Amygdala (tissue), 56 donors: ENCODE data around the gene WDR59.
"Not testable (repeated sequence)": the region's sequence is repeated elsewhere in the genome, so short reads cannot be mapped to it uniquely, and the experiment has no call there.

Experiments
- DNase-seq, 56 donors: peaks; one replicate each; lab custom pipeline; 2025; lab: John Stamatoyannopoulos, UW

Gene WDR59, protein sequence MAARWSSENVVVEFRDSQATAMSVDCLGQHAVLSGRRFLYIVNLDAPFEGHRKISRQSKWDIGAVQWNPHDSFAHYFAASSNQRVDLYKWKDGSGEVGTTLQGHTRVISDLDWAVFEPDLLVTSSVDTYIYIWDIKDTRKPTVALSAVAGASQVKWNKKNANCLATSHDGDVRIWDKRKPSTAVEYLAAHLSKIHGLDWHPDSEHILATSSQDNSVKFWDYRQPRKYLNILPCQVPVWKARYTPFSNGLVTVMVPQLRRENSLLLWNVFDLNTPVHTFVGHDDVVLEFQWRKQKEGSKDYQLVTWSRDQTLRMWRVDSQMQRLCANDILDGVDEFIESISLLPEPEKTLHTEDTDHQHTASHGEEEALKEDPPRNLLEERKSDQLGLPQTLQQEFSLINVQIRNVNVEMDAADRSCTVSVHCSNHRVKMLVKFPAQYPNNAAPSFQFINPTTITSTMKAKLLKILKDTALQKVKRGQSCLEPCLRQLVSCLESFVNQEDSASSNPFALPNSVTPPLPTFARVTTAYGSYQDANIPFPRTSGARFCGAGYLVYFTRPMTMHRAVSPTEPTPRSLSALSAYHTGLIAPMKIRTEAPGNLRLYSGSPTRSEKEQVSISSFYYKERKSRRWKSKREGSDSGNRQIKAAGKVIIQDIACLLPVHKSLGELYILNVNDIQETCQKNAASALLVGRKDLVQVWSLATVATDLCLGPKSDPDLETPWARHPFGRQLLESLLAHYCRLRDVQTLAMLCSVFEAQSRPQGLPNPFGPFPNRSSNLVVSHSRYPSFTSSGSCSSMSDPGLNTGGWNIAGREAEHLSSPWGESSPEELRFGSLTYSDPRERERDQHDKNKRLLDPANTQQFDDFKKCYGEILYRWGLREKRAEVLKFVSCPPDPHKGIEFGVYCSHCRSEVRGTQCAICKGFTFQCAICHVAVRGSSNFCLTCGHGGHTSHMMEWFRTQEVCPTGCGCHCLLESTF

GRCh38 chr16:74984529-74985296 is at the start of gene WDR59:
Gene WDR59, minus strand, starts transcription at chr16:74985123. Its CDS starts 106 bp downstream, at chr16:74985017.
- DNase-seq = peak; percentile 48 to 99 (median 97)

- DNase-seq = no peak
Observed at GRCh38 chr16:75032655-75033054, 47.7 kb upstream of the WDR59 start.

- no peak for DNase-seq
Observed at GRCh38 chr16:75029854-75030253, 44.9 kb upstream of the WDR59 start.

DNA sequence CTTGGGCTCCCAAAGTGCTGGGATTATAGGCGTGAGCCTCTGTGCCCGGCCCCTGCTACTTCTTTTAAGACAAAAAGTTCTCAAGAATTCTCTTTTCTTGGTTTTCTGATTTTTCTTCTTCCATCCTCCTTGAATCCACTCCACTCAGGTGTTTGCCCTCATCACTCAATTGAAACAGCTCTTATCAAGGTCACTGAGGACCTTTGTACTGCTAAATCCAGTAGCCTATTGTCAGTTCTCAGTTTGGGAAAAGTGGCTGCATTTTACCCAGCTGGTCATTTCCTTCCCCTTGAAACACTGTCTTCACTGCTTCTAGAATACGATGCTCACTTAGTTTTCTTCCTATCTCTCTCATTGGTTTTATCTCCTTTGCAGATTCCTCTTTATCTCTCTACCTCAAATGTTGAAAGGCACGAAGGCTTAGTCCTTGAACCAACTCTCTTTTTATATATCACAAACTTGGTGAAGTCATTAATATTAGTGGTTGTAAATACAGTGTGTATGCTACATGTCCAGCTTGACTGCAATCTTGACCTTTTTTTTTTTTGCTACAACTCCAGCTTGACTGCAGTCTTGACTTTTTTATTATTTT is 43.7 kb upstream of the WDR59 start:
- DNase-seq = no peak

DNA sequence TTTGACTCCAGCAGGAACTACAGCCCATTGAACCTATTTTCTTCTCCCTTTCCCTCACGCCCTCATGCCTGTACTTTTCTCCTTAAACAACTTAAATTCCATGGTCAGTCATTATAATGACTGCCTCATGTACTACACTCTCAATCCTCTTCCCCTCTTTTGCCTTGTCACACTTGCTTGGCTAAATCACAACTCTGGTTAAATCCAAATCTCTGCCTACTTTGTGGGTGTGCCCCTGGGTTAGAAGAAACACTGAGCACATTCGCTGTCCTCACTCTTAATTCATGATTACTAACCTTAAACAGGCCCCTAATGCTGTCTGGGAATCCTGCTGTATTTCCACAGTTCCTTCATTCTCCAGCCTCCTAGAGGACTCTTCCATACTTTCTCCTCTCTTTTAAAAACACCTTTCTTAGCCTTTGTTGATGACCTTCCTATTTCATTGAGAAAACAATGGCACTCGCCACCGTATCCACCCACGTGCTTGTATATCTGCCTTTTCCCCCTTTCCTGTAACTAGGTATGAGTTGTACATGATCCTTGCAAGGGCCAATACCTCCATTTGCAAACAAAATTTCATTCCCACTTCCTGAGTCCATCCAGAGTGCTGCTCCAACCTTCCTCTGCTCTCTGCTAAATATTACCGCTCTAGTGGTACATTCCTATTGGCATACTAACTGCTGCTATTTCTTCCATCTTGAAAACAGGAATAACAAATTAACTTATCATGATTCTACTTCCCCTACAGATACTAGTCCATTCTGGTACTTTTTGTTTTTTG is 42.8 kb upstream of the WDR59 start:
- no peak for DNase-seq

DNA sequence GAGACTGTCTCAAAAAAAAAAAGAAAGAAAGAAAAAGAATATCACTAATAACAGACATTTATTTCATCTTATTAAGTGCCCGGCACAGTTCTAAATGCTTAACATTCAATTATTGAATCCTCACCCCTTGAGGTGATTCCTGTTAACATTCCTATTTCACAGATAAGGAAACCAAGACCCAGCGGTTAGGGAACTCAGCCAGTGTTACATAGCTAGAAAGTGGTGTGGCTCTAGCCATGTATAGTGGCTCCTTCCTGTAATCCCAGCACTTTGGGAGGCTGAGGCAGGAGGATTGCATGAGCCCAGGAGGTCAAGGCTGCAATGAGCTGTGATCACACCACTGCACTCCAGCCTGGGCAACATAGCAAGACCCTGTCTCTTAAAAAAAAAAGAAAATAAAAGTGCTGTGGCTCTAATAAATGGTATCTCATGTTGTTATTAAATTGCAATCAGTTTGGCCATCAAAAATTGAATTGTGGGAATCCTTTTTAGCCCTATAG is 42.0 kb upstream of the WDR59 start:
- no peak for DNase-seq

GRCh38 chr16:75026239-75026891 is 41.4 kb upstream of the WDR59 start:
- DNase-seq = not testable (repeated sequence)

DNA sequence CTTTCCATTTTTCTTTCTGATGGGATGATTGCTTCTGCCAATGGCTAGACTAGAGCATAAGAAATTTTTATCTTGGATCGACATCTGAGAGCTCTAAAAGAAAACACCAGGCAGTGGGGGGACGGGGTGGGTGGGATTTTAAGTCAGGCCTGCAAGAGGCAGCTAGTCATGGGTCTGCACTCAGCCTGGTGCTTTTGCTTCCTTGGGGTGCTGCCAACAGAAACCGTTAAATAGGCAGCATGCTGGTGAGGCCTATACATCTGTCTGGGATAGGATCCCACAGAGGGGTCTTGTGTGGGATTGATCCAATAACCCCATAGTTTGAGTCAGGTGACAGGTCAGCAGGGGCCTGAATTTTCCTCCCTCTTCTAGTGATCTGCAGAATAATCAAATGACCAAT is 40.8 kb upstream of the WDR59 start:
- no peak for DNase-seq

- DNase-seq = no peak
Observed at GRCh38 chr16:75024594-75024993, 39.7 kb upstream of the WDR59 start.

DNA sequence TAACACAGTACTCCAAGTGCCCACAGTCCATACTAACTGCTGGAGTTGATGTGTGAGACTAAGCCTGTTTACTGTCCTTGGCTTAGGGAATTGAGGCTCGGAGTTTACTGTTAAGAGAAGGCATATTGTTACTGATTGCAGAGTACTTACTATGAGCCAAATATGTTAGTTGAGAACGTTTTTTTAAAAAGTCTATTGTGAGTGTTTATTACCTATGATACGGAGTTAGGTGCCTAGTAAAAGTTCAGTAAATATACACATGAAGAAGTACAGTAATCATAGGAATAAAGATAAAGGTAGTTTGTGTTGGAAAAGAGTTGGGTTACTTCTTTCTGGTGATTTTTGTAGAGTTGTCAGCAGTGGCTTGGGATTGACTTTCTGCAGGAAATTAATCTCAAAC is 39.3 kb upstream of the WDR59 start:
- DNase-seq = no peak

DNA sequence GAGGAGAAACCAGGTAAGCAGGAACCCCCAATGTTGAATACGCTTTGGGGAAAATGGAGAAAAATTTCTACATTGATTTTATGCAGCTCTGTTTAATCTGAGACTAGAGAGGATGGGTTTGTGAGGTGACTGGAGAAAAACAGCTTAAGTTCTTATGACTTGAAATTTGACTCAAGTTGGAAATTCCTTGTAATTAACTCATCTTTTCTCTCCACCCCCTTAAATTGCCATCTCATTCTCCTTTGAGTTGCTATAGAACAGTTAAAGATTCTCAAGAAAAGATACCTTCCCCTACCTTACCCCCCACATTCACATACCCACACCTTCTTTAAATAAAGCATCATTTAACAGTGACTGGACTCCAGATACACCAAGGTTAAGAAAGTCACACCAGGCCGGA is 38.1 kb upstream of the WDR59 start:
- DNase-seq = no peak

DNA sequence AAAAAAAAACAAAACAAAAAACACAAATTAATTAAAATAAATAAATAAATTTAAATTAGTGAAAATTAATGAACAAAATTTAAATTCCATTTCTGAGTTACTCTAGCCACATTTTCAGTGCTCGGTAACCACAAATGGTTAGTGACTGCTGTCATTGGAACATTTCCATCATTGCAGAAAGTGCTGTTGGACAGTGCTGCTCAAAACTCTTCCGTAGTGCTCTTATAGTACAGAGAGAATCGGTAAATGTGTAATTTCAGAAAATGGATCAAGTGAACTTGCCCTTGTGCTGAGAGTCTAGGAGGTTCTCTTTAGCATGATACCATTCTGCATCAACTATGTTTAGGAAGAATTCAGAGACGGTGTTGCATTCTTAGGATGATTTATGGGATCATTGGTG is 37.6 kb upstream of the WDR59 start:
- DNase-seq = no peak

DNA sequence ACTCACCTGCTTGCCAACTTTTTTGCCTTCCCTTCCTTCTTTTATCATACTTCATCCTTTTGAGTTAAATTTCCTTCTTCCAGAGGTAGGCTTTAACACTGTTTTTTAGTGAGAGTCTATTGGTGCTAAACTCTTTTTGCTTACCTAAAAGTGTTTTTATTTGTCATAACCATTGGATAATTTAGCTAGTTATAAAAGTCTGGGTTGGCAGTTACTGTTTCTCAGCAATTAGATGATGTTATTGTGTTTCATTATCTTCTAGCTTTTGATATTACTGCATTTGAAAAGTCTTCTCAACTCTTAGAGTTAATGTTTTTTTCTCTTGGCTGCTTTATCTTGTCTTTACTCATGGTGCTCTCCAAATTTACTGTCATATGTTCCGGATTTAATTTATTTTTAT is 36.5 kb upstream of the WDR59 start:
- DNase-seq = no peak

DNA sequence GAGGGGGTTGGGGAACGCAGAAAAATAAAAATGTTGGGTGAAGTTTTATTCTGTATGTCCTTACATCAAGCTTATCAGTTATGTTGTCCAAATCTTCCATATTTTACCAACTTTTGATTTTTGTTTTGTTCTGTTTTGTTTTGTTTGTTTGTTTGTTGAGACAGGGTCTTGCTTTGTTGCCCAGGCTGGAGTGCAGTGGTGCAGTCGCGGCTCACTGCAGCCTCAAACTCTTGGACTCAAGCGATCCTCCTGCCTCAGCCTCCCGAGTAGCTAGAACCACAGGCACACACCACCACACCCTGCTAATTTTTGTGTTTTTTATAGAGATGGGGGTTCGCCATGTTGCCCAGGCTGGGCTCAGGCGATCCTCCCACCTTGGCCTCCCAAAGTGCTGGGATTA is 34.7 kb upstream of the WDR59 start:
- no peak for DNase-seq

DNA sequence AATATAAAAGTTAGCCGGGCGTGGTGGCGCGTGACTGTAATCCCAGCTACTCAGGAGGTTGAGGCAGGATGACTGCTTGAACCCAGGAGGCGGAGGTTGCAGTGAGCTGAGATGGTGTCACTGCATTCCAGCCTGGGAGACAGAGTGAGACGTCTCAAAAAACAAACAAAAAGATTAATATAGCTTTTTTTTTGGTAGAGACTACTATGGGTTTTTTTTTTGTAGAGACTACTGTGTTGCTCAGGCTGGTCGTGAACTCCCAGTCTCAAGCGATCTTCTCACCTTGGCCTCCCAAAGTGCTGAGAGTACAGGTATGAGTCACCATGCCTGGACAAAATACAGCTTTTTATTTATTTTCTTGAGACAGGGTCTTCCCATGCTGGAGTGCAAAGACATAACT is 34.1 kb upstream of the WDR59 start:
- no peak for DNase-seq

- no peak for DNase-seq
Observed at GRCh38 chr16:75017670-75018525, 33.0 kb upstream of the WDR59 start.

DNA sequence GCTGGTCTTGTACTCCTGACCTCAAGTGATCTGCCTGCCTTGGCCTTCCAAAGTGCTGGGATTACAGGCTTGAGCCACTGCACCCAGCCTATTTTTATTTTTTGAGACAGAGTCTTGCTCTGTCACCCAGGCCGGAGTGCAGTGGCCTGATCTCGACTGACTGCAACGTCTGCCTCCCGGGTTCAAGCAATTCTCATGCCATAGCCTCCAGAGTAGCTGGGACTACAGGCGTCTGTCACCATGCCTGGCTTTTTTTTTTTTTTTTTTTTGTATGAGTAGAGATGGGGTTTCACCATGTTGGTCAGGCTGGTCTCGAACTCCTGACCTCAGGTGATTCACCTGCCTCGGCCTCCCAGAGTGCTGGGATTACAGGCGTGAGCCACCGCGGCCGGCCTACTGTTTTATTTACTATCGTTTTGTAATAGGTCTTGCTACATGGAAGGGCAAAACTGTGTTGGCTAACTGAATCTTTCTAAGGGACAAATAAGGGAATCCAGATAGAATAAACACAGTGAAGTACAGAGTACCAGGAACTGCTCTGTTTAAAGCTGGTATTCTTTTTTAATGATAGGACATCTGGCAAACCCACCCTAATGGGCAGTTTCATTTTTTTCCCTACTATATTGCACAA is 31.6 kb upstream of the WDR59 start:
- not testable (repeated sequence) for DNase-seq
